HepG2 (cell line): ENCODE results near the gene ENTPD6. TPM values are rescaled to one million over a fixed set of nuclear protein-coding genes. Genes with fewer than 3 reads are reported as not detected.

Experiments used
- AGO1 ChIP-seq: fragments of 200-400 bp; formaldehyde crosslinking; IDR thresholded peaks from 2 replicates; pipeline ENCODE4 v1.6.1; 2017; ENCODE audit warnings: mild to moderate bottlenecking, low read depth, low read length, moderate library complexity; ENCODE audit not compliant: poor library complexity, severe bottlenecking
- ARNT2 ChIP-seq: sonication (generic); formaldehyde crosslinking; IDR thresholded peaks from 2 replicates; pipeline ENCODE4 v1.8.0; 2022; ENCODE audit warnings: mild to moderate bottlenecking, low read depth, missing genetic modification reagents, moderate library complexity
- BORCS8-MEF2B ChIP-seq: sonication (generic); formaldehyde crosslinking; IDR thresholded peaks from 2 replicates; pipeline ENCODE4 v1.8.0; 2022; ENCODE audit warnings: mild to moderate bottlenecking, missing genetic modification reagents
- CSRNP1 ChIP-seq: sonication (generic); formaldehyde crosslinking; IDR thresholded peaks from 2 replicates; pipeline ENCODE4 v1.8.1; 2023; ENCODE audit warnings: mild to moderate bottlenecking, missing genetic modification reagents
- DNMT3B ChIP-seq: conservative IDR thresholded peaks from 2 replicates; pipeline ENCODE4 v1.6.1; 2016; ENCODE audit warnings: missing biosample characterization, control low read depth
- DRAP1 ChIP-seq: IDR thresholded peaks from 2 replicates; pipeline ENCODE4 v1.6.1; 2016; ENCODE audit warnings: missing genetic modification reagents, missing compliant biosample characterization
- ELF3 ChIP-seq: IDR thresholded peaks from 2 replicates; pipeline ENCODE4 v1.6.1; 2016; ENCODE audit warnings: missing genetic modification reagents, missing compliant biosample characterization
- FOXA3 ChIP-seq: IDR thresholded peaks from 2 replicates; pipeline ENCODE4 v1.6.1; 2016; ENCODE audit warnings: missing genetic modification reagents, missing compliant biosample characterization
- FOXJ3 ChIP-seq: sonication (generic); formaldehyde crosslinking; IDR thresholded peaks from 2 replicates; pipeline ENCODE4 v1.4.0; 2020; ENCODE audit warnings: missing genetic modification reagents, mild to moderate bottlenecking, borderline replicate concordance
- HNF1A ChIP-seq, 2 experiments: sonication (generic) in 1 of 2; formaldehyde crosslinking in 1 of 2; IDR thresholded peaks; 2 replicates each; pipeline versions ENCODE4 v1.4.0 to v1.6.1; 2016 to 2020; ENCODE audit warnings: borderline replicate concordance in 1 of 2, low read depth in 1 of 2, mild to moderate bottlenecking in 1 of 2, missing genetic modification reagents in 1 of 2
- HNF4G ChIP-seq, 2 experiments: sonication (generic) in 1 of 2; formaldehyde crosslinking in 1 of 2; IDR thresholded peaks; 2 replicates each; pipeline versions ENCODE4 v1.4.0 to v1.6.1; 2011 to 2020; ENCODE audit warnings: borderline replicate concordance in 2 of 2, low read depth in 2 of 2, mild to moderate bottlenecking in 2 of 2, low read length in 1 of 2, missing genetic modification reagents in 1 of 2, moderate library complexity in 1 of 2
- JUN ChIP-seq: sonication (generic); formaldehyde crosslinking; IDR thresholded peaks from 2 replicates; pipeline ENCODE4 v1.4.0; 2020; ENCODE audit warnings: mild to moderate bottlenecking, missing genetic modification reagents
- KAT2B ChIP-seq: fragments of 150-350 bp; IDR thresholded peaks from 2 replicates; pipeline ENCODE4 v1.6.1; 2014; ENCODE audit warnings: low read depth, low read length, borderline replicate concordance
- MED8 ChIP-seq: sonication (generic); formaldehyde crosslinking; IDR thresholded peaks from 2 replicates; pipeline ENCODE4 v1.8.1; 2023; ENCODE audit warnings: mild to moderate bottlenecking, missing genetic modification reagents; ENCODE audit not compliant: insufficient replicate concordance
- PAX8 ChIP-seq: sonication (generic); formaldehyde crosslinking; IDR thresholded peaks from 2 replicates; pipeline ENCODE4 v1.8.0; 2022; ENCODE audit warnings: mild to moderate bottlenecking, missing genetic modification reagents, borderline replicate concordance
- RORA ChIP-seq: sonication (generic); formaldehyde crosslinking; IDR thresholded peaks from 2 replicates; pipeline ENCODE4 v1.5.0; 2020; ENCODE audit warnings: mild to moderate bottlenecking, missing genetic modification reagents, moderate library complexity
- STAT5B ChIP-seq: sonication (generic); formaldehyde crosslinking; IDR thresholded peaks from 2 replicates; pipeline ENCODE4 v1.4.0; 2020; ENCODE audit warnings: missing genetic modification reagents
- TCF12 ChIP-seq, 2 experiments: fragments of 450-650 bp in 1 of 2; sonication (generic) in 1 of 2; formaldehyde crosslinking in 1 of 2; IDR thresholded peaks; 2 replicates each; pipeline versions ENCODE4 v1.6.1 to v1.8.0; 2017 to 2022; ENCODE audit warnings: antibody characterized with exemption in 1 of 2, mild to moderate bottlenecking in 1 of 2, missing genetic modification reagents in 1 of 2, moderate library complexity in 1 of 2
- ZKSCAN8 ChIP-seq: IDR thresholded peaks from 2 replicates; pipeline ENCODE4 v1.6.1; 2016; ENCODE audit warnings: borderline replicate concordance, missing genetic modification reagents, missing compliant biosample characterization
- ZNF264 ChIP-seq: sonication (generic); formaldehyde crosslinking; IDR thresholded peaks from 2 replicates; pipeline ENCODE4 v1.4.0; 2020; ENCODE audit warnings: missing genetic modification reagents
- ZNF343 ChIP-seq: sonication (generic); formaldehyde crosslinking; IDR thresholded peaks from 2 replicates; pipeline ENCODE4 v1.4.0; 2020; ENCODE audit warnings: mild to moderate bottlenecking, missing genetic modification reagents
- ZNF644 ChIP-seq: IDR thresholded peaks from 2 replicates; pipeline ENCODE4 v1.6.1; 2016; ENCODE audit warnings: low read depth
- ZNF749 ChIP-seq: sonication (generic); formaldehyde crosslinking; IDR thresholded peaks from 2 replicates; pipeline ENCODE4 v1.8.0; 2022; ENCODE audit warnings: mild to moderate bottlenecking, missing genetic modification reagents, moderate library complexity, borderline replicate concordance
- polyA plus RNA-seq, 8 experiments: library from polyadenylated mRNA; depleted of rRNA in 3 of 8; stranded (reverse) in 7 of 8; unstranded in 1 of 8; fragments of >200 nt; fragmentation: Illumina TruSeq in 4 of 8; extraction: Trizol in 4 of 8; gene quantifications; 2 replicates each; pipeline versions ENCODE4 v1.2.1 to v1.2.3, GENCODE V29; 2011 to 2016; ENCODE audit warnings: low read depth in 4 of 8, missing spikeins in 1 of 8, mixed read lengths in 1 of 8; ENCODE audit not compliant: insufficient read depth in 1 of 8
- total RNA-seq, 5 experiments: library from RNA; depleted of rRNA; stranded (reverse); fragments of >200 nt; fragmentation: Illumina TruSeq; extraction: Trizol; gene quantifications; 2 replicates each; pipeline ENCODE4 v1.2.3, GENCODE V29; 2016; ENCODE audit warnings: low read depth in 1 of 5

ENTPD6 gene
- total and polyA plus RNA-seq, 2 of the 13 experiments (the other 11 are each of a cell fraction or from before 2014, with no cell fraction given) = 164 to 172 TPM

- peak; percentile 59; the same call in 1 of the 2 replicates for TF ChIP-seq CSRNP1 (CRISPR knock-in tag)
- no peak for TF ChIP-seq MED8 (CRISPR knock-in tag)
- TF ChIP-seq DRAP1 (CRISPR knock-in tag) = peak; percentile 35; the same call in 1 of the 2 replicates
- TF ChIP-seq HNF1A (IDR thresholded peaks at IDR 0.05; ENCODE audit: low read depth) = 0 out of 2 replicates have a peak, but pooled peaks have one; percentile 58
- TF ChIP-seq HNF1A (CRISPR knock-in tag; IDR thresholded peaks at IDR 0.05; ENCODE audit: borderline replicate concordance) = peak; percentile 47; the same call in 1 of the 2 replicates
- no peak for TF ChIP-seq BORCS8-MEF2B
- TF ChIP-seq PAX8 (CRISPR knock-in tag) = no peak
- no peak for TF ChIP-seq KAT2B
- TF ChIP-seq FOXA3 (CRISPR knock-in tag) = peak; percentile 89
- no peak for TF ChIP-seq AGO1
- no peak for TF ChIP-seq DNMT3B (CRISPR knock-in tag)
- TF ChIP-seq ZNF644 (CRISPR knock-in tag) = peak; percentile 100
- peak; percentile 62 for TF ChIP-seq ELF3
- TF ChIP-seq ZNF749 (CRISPR knock-in tag) = no peak
- no peak for TF ChIP-seq RORA
- 0 out of 2 replicates have a peak, but pooled peaks have one; percentile 83 for TF ChIP-seq ZNF264 (CRISPR knock-in tag)
- peak; percentile 17; the same call in 1 of the 2 replicates for TF ChIP-seq ZKSCAN8 (CRISPR knock-in tag)
- TF ChIP-seq FOXJ3 = peak; percentile 75; the same call in 1 of the 2 replicates
- TF ChIP-seq JUN (CRISPR knock-in tag) = peak; percentile 93
- no peak for TF ChIP-seq ZNF343 (CRISPR knock-in tag)
- TF ChIP-seq ARNT2 (CRISPR knock-in tag) = no peak
- TF ChIP-seq HNF4G (IDR thresholded peaks at IDR 0.05; ENCODE audit: borderline replicate concordance, low read depth, low read length) = peak; percentile 80; the same call in 1 of the 2 replicates
- peak; percentile 80; the same call in 1 of the 2 replicates for TF ChIP-seq HNF4G (CRISPR knock-in tag; IDR thresholded peaks at IDR 0.05; ENCODE audit: borderline replicate concordance, low read depth)
- no peak for TF ChIP-seq TCF12 (IDR thresholded peaks at IDR 0.05)
- 0 out of 2 replicates have a peak, but pooled peaks have one; percentile 3 for TF ChIP-seq TCF12 (CRISPR knock-in tag; IDR thresholded peaks at IDR 0.05)
- TF ChIP-seq STAT5B (CRISPR knock-in tag) = no peak
These were observed 21.6 kb upstream of the ENTPD6 start (continued) for GRCh38 chr20:25173886-25174308.
